Measurements from ENCODE around the gene KIF2C. TPM values are rescaled to one million over a fixed set of nuclear protein-coding genes. Genes with fewer than 3 reads are reported as not detected.

KIF2C gene
- total RNA-seq, 1 experiment from 2014 or later, result 92.6 TPM

- TF ChIP-seq RAD21 (IDR thresholded peaks at IDR 0.05; ENCODE audit: low read depth), result no peak
- no peak for TF ChIP-seq JUND (IDR thresholded peaks at IDR 0.05)
- no peak for TF ChIP-seq SP1 (IDR thresholded peaks at IDR 0.05; ENCODE audit: low read depth)
- TF ChIP-seq, protein P1, sequence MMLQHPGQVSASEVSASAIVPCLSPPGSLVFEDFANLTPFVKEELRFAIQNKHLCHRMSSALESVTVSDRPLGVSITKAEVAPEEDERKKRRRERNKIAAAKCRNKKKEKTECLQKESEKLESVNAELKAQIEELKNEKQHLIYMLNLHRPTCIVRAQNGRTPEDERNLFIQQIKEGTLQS (IDR thresholded peaks at IDR 0.05), result no peak
Observed at GRCh38 chr1:44714532-44714931, 25.1 kb upstream of the KIF2C start (continued).

GRCh38 chr1:44714944-44715571 lies 24.6 kb upstream of the KIF2C start:
- DNase-seq (ENCODE audit: low read depth, low spot score) (no peak), ATAC-seq (peak; percentile 79)
- RAD21 ChIA-PET (ENCODE audit: low non-redundant PET in 1 of 2, low total read pairs in 2 of 2, uncharacterized antibody in 2 of 2, unreplicated experiment in 2 of 2), result no interaction called here
- no peaks in the 10 kb centered on the region for H3K9me2 ChIP-seq (ENCODE audit: insufficient read depth)
- no peak overlapping the region for H3K9ac ChIP-seq (ENCODE audit: low read length)
- CTCF ChIA-PET, result interaction anchor here (0.6 to 1.1 kb wide), 2 partner anchors 83 to 687 kb away, joined by 3 to 4 read pairs; no protein-coding TSS in a partner anchor
- H3K36me3 ChIP-seq (ENCODE audit: control insufficient read depth in 1 of 2, insufficient read depth in 2 of 2, low read length in 2 of 2), result no peaks in the 10 kb centered on the region
- POLR2A ChIA-PET, result no interaction called here
- no TSS peak for BruUV-seq (replicated peaks)
- H3K9me3 ChIP-seq (ENCODE audit: control insufficient read depth in 1 of 2, insufficient read depth in 1 of 2, low read depth in 1 of 2, low read length in 2 of 2), result no peaks in the 10 kb centered on the region
- no peak overlapping the region for H3K4me3 ChIP-seq (replicated peaks in 1 of 2; ENCODE audit: low read depth in 1 of 2, low read length in 2 of 2)
- no peaks in the 10 kb centered on the region for H3K79me2 ChIP-seq (ENCODE audit: insufficient read depth, low read length)
- 0 out of 2 replicates have a peak, but pooled peaks cover 4% of the 10 kb centered on the region for H3K27me3 ChIP-seq (ENCODE audit: insufficient read depth, low read length)
- intact Hi-C loops (cut with micrococcal nuclease), result no loop called here
- peak overlapping the region; percentile 55 for H2AFZ ChIP-seq (ENCODE audit: low read depth, low read length, poor library complexity, severe bottlenecking)
- peaks cover 16 to 27% of the 10 kb centered on the region in 2 experiments for H3K4me1 ChIP-seq (ENCODE audit: control insufficient read depth in 1 of 2, insufficient read depth in 2 of 2, low read length in 2 of 2)
- H3K4me2 ChIP-seq (ENCODE audit: low read length), result peak overlapping the region; percentile 42
- no peaks in the 10 kb centered on the region for H4K20me1 ChIP-seq (ENCODE audit: insufficient read depth)
- H3K27ac ChIP-seq (ENCODE audit: low read depth, low read length), result no peak overlapping the region
- TF ChIP-seq, protein P1 (IDR thresholded peaks at IDR 0.05), result no peak
- TF ChIP-seq EZH2 (IDR thresholded peaks at IDR 0.05) (no peak), SIN3A (IDR thresholded peaks at IDR 0.05; ENCODE audit: low read depth) (no peak), ZFX (IDR thresholded peaks at IDR 0.05) (no peak), FOSL1 (IDR thresholded peaks at IDR 0.05; ENCODE audit: low read depth) (no peak), SP1 (IDR thresholded peaks at IDR 0.05; ENCODE audit: low read depth) (no peak), EGR1 (IDR thresholded peaks at IDR 0.05; ENCODE audit: low read depth) (no peak), TCF7L2 (IDR thresholded peaks at IDR 0.05; ENCODE audit: borderline replicate concordance, extremely low read depth, insufficient read depth, insufficient read length) (peak; percentile 11), CBX3 (IDR thresholded peaks at IDR 0.05; ENCODE audit: low read depth) (no peak), ZNF274 (IDR thresholded peaks at IDR 0.05; ENCODE audit: low read depth, low read length) (no peak), SRF (IDR thresholded peaks at IDR 0.05; ENCODE audit: low read depth) (no peak)
- TF ChIP-seq, protein P2, sequence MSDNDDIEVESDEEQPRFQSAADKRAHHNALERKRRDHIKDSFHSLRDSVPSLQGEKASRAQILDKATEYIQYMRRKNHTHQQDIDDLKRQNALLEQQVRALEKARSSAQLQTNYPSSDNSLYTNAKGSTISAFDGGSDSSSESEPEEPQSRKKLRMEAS (IDR thresholded peaks at IDR 0.05), result no peak
- TF ChIP-seq, protein P3, sequence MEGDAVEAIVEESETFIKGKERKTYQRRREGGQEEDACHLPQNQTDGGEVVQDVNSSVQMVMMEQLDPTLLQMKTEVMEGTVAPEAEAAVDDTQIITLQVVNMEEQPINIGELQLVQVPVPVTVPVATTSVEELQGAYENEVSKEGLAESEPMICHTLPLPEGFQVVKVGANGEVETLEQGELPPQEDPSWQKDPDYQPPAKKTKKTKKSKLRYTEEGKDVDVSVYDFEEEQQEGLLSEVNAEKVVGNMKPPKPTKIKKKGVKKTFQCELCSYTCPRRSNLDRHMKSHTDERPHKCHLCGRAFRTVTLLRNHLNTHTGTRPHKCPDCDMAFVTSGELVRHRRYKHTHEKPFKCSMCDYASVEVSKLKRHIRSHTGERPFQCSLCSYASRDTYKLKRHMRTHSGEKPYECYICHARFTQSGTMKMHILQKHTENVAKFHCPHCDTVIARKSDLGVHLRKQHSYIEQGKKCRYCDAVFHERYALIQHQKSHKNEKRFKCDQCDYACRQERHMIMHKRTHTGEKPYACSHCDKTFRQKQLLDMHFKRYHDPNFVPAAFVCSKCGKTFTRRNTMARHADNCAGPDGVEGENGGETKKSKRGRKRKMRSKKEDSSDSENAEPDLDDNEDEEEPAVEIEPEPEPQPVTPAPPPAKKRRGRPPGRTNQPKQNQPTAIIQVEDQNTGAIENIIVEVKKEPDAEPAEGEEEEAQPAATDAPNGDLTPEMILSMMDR (IDR thresholded peaks at IDR 0.05 in 2 of 3, conservative IDR thresholded peaks at IDR 0.05 in 1 of 3; ENCODE audit: borderline replicate concordance in 1 of 3, insufficient read depth in 1 of 3, low read depth in 2 of 3, low read length in 2 of 3), result peak; percentile 69 to 94 (median 92)
- TF ChIP-seq, protein P4, sequence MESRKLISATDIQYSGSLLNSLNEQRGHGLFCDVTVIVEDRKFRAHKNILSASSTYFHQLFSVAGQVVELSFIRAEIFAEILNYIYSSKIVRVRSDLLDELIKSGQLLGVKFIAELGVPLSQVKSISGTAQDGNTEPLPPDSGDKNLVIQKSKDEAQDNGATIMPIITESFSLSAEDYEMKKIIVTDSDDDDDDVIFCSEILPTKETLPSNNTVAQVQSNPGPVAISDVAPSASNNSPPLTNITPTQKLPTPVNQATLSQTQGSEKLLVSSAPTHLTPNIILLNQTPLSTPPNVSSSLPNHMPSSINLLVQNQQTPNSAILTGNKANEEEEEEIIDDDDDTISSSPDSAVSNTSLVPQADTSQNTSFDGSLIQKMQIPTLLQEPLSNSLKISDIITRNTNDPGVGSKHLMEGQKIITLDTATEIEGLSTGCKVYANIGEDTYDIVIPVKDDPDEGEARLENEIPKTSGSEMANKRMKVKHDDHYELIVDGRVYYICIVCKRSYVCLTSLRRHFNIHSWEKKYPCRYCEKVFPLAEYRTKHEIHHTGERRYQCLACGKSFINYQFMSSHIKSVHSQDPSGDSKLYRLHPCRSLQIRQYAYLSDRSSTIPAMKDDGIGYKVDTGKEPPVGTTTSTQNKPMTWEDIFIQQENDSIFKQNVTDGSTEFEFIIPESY (IDR thresholded peaks at IDR 0.05; ENCODE audit: extremely low read depth, insufficient replicate concordance, low read length), result no peak
- TF ChIP-seq, protein P5, sequence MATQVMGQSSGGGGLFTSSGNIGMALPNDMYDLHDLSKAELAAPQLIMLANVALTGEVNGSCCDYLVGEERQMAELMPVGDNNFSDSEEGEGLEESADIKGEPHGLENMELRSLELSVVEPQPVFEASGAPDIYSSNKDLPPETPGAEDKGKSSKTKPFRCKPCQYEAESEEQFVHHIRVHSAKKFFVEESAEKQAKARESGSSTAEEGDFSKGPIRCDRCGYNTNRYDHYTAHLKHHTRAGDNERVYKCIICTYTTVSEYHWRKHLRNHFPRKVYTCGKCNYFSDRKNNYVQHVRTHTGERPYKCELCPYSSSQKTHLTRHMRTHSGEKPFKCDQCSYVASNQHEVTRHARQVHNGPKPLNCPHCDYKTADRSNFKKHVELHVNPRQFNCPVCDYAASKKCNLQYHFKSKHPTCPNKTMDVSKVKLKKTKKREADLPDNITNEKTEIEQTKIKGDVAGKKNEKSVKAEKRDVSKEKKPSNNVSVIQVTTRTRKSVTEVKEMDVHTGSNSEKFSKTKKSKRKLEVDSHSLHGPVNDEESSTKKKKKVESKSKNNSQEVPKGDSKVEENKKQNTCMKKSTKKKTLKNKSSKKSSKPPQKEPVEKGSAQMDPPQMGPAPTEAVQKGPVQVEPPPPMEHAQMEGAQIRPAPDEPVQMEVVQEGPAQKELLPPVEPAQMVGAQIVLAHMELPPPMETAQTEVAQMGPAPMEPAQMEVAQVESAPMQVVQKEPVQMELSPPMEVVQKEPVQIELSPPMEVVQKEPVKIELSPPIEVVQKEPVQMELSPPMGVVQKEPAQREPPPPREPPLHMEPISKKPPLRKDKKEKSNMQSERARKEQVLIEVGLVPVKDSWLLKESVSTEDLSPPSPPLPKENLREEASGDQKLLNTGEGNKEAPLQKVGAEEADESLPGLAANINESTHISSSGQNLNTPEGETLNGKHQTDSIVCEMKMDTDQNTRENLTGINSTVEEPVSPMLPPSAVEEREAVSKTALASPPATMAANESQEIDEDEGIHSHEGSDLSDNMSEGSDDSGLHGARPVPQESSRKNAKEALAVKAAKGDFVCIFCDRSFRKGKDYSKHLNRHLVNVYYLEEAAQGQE (IDR thresholded peaks at IDR 0.05; ENCODE audit: low read depth), result no peak
